Activated CD8-positive, alpha-beta T cell treated with anti-CD3 and anti-CD28 coated beads for 36 hours (primary cell): ENCODE results near the gene DYNLT5. TPM values are rescaled to one million over a fixed set of nuclear protein-coding genes. Genes with fewer than 3 reads are reported as not detected.

Experiments
- ATAC-seq: fragments of 200-7000 bp; cut with Tn5 transposase; one replicate; pipeline ENCODE4 v1.10.0; 2021; ENCODE audit warnings: mild to moderate bottlenecking, moderate library complexity
- CTCF ChIA-PET: fragments of 350-600 bp; sonication (Branson Sonifier 250); formaldehyde crosslinking; loops from one replicate; lab custom pipeline; 2021; ENCODE audit warnings: antibody characterized with exemption; lab: Charles Lee
- POLR2A ChIA-PET: fragments of 350-600 bp; sonication (Branson Sonifier 250); formaldehyde crosslinking; loops from one replicate; lab custom pipeline; 2021; ENCODE audit warnings: antibody characterized with exemption; lab: Charles Lee
- DNase-seq: peaks from one replicate; pipeline ENCODE4 v3.0.0-alpha.2; 2020
- H3K27ac Mint-ChIP-seq: one replicate; pipeline ENCODE4 v1.8.0; 2021; ENCODE audit warnings: mild to moderate bottlenecking, mixed read lengths
- H3K27me3 Mint-ChIP-seq: one replicate; pipeline ENCODE4 v1.8.0; 2021; ENCODE audit warnings: mixed read lengths
- H3K36me3 Mint-ChIP-seq: one replicate; pipeline ENCODE4 v1.8.0; 2021; ENCODE audit warnings: low read depth, mixed read lengths
- H3K4me1 Mint-ChIP-seq: one replicate; pipeline ENCODE4 v1.8.0; 2021; ENCODE audit warnings: low read depth, mixed read lengths
- H3K4me3 Mint-ChIP-seq: one replicate; pipeline ENCODE4 v1.8.0; 2021; ENCODE audit warnings: mild to moderate bottlenecking, moderate library complexity, mixed read lengths
- H3K9me3 Mint-ChIP-seq: one replicate; pipeline ENCODE4 v1.8.0; 2021; ENCODE audit warnings: mixed read lengths
- CTCF ChIP-seq: fragments of 200-600 bp; IDR thresholded peaks from one replicate; pipeline ENCODE4 v1.8.0; 2022; ENCODE audit warnings: antibody characterized with exemption, mild to moderate bottlenecking
- intact Hi-C: fragments of 100-400 bp; cut with micrococcal nuclease; formaldehyde crosslinking; loops from one replicate; pipeline ENCODE4 v1.10.0; 2022
- total RNA-seq, 2 experiments: library from RNA; stranded (reverse); gene quantifications; one replicate each; pipeline ENCODE4 v1.2.3, GENCODE V29; 2021

Gene DYNLT5
- total RNA-seq, 2 experiments from 2014 or later: not detected

GRCh38 chr1:66747501-66747900, 4.8 kb upstream of the DYNLT5 start:
- intact Hi-C loops: no loop called here
- peaks cover 36% of the 10 kb centered on the region for H3K27me3 Mint-ChIP-seq
- ATAC-seq: no peak
- no peak for TF ChIP-seq CTCF
- CTCF ChIA-PET: interaction anchor here (0.7 kb wide), 1 partner anchor 21 kb away, joined by 3 read pairs; no protein-coding TSS in a partner anchor
- no peak overlapping the region for H3K27ac Mint-ChIP-seq
- peaks cover 5% of the 10 kb centered on the region for H3K4me1 Mint-ChIP-seq
- H3K4me3 Mint-ChIP-seq: no peak overlapping the region
- POLR2A ChIA-PET: no interaction called here
- H3K9me3 Mint-ChIP-seq: no peaks in the 10 kb centered on the region
- no peak for DNase-seq
- no peaks in the 10 kb centered on the region for H3K36me3 Mint-ChIP-seq

GRCh38 chr1:66750577-66750976, 1.7 kb upstream of the DYNLT5 start:
- no peaks in the 10 kb centered on the region for H3K36me3 Mint-ChIP-seq
- H3K4me3 Mint-ChIP-seq: no peak overlapping the region
- intact Hi-C loops: no loop called here
- ChIA-PET CTCF (no interaction called here), POLR2A (no interaction called here)
- peaks cover 8% of the 10 kb centered on the region for H3K4me1 Mint-ChIP-seq
- H3K27ac Mint-ChIP-seq: no peak overlapping the region
- H3K9me3 Mint-ChIP-seq: no peaks in the 10 kb centered on the region
- ATAC-seq: no peak
- H3K27me3 Mint-ChIP-seq: peaks cover 42% of the 10 kb centered on the region
- TF ChIP-seq CTCF: no peak
- DNase-seq: no peak

GRCh38 chr1:66751160-66751559, 1.1 kb upstream of the DYNLT5 start:
- ChIA-PET CTCF (no interaction called here), POLR2A (no interaction called here)
- Mint-ChIP-seq H3K9me3 (no peaks in the 10 kb centered on the region), H3K4me1 (peaks cover 8% of the 10 kb centered on the region), H3K27ac (no peak overlapping the region), H3K4me3 (no peak overlapping the region), H3K36me3 (no peaks in the 10 kb centered on the region), H3K27me3 (peaks cover 42% of the 10 kb centered on the region)
- TF ChIP-seq CTCF: no peak
- ATAC-seq (no peak), DNase-seq (no peak)
- intact Hi-C loops: no loop called here

- POLR2A ChIA-PET: no interaction called here
- no peak for DNase-seq
- Mint-ChIP-seq H3K4me3 (peak overlapping the region; percentile 48), H3K9me3 (no peaks in the 10 kb centered on the region), H3K27ac (no peak overlapping the region), H3K36me3 (no peaks in the 10 kb centered on the region), H3K4me1 (peaks cover 8% of the 10 kb centered on the region), H3K27me3 (peaks cover 46% of the 10 kb centered on the region)
- ATAC-seq: no peak
- CTCF ChIA-PET: interaction anchor here (1.3 to 2.0 kb wide), 2 partner anchors 27 to 395 kb away, joined by 4 to 6 read pairs; no protein-coding TSS in a partner anchor
- intact Hi-C loops: no loop called here
- no peak for TF ChIP-seq CTCF
Measured at GRCh38 chr1:66752671-66753371, 562 bp downstream of the DYNLT5 start.

DNA sequence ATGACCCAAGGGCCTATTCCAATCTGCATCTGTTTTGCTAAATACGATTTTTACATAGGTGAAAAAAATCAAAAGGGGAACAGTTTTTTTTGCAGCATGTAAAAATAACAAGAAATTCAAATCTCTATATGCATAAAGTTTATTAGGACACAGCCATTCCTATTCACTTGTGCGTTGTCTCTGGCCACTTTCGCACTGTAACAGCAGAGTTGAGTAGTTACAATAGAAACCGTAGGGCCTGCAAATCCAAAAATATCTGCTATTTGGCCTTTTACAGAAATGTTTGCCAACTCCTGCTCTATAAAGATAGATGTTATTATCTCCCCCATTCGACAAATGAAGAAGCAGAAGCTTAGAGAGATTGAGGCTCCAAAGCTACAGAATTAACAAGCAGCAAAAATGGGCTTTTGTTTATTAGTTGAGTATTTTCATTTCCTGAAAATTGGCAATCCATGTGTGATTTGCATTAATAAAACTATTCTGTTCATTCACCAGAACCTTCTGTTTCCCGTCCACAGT, 5.5 kb downstream of the DYNLT5 start:
- H3K4me3 Mint-ChIP-seq: no peak overlapping the region
- H3K4me1 Mint-ChIP-seq: peaks cover 3% of the 10 kb centered on the region
- peaks cover 16% of the 10 kb centered on the region for H3K27me3 Mint-ChIP-seq
- H3K9me3 Mint-ChIP-seq: no peaks in the 10 kb centered on the region
- H3K27ac Mint-ChIP-seq: no peak overlapping the region
- intact Hi-C loops: no loop called here
- ChIA-PET POLR2A (no interaction called here), CTCF (interaction anchor here (1.3 to 1.4 kb wide), 2 partner anchors 9 to 392 kb away, joined by 3 to 7 read pairs; no protein-coding TSS in a partner anchor)
- H3K36me3 Mint-ChIP-seq: no peaks in the 10 kb centered on the region
- TF ChIP-seq CTCF: no peak
- ATAC-seq (no peak), DNase-seq (no peak)
